PC-9 (cell line): ENCODE data around the gene GLI1. TPM values are rescaled to one million over a fixed set of nuclear protein-coding genes. Genes with fewer than 3 reads are reported as not detected.
"Not testable (repeated sequence)": the region's sequence is repeated elsewhere in the genome, so short reads cannot be mapped to it uniquely, and the experiment has no call there.

ENCODE experiments used
- Bru-seq: library from RNA; stranded (reverse); fragments of 400-500 nt; gene quantifications from one replicate; lab custom pipeline; 2021; lab: Mats Ljungman, UMichigan
- BruChase-seq, 2 experiments: library from RNA; stranded (reverse); fragments of 400-500 nt; gene quantifications; one replicate each; lab custom pipeline; 2021; lab: Mats Ljungman, UMichigan
- BruUV-seq: library from RNA; stranded (reverse); fragments of 400-500 nt; replicated peaks from 2 replicates; lab custom pipeline; 2021; lab: Mats Ljungman, UMichigan
- CTCF ChIA-PET: fragments of 300-600 bp; sonication (Branson Sonifier 250); formaldehyde crosslinking; loops from one replicate; lab custom pipeline; 2022; ENCODE audit warnings: antibody characterized with exemption; lab: Charles Lee
- POLR2A ChIA-PET: fragments of 300-600 bp; sonication (Branson Sonifier 250); formaldehyde crosslinking; loops from one replicate; lab custom pipeline; 2022; ENCODE audit warnings: antibody characterized with exemption; ENCODE audit not compliant: unreplicated experiment; lab: Charles Lee
- DNase-seq, 2 experiments: peaks; one replicate each; pipeline versions ENCODE4 v3.0.0 to v3.0.0-alpha.2; 2015 to 2022; ENCODE audit warnings: mixed read lengths in 1 of 2
- H2AFZ ChIP-seq: fragments of 200-600 bp; sonication (generic); 2 replicates; pipeline ENCODE4 v1.8.1; 2017; ENCODE audit warnings: antibody characterized with exemption
- H3F3A ChIP-seq: fragments of 200-600 bp; sonication (generic); 2 replicates; pipeline ENCODE4 v1.8.1; 2017; ENCODE audit warnings: antibody characterized with exemption, mild to moderate bottlenecking, low read depth; ENCODE audit not compliant: insufficient read depth
- H3K27ac ChIP-seq: fragments of 200-600 bp; sonication (generic); 2 replicates; pipeline ENCODE4 v1.6.1; 2016; ENCODE audit warnings: mixed run types
- H3K27me3 ChIP-seq: fragments of 200-600 bp; sonication (generic); 2 replicates; pipeline ENCODE4 v1.6.1; 2016; ENCODE audit warnings: low read depth, mixed run types; ENCODE audit not compliant: insufficient read depth
- H3K36me3 ChIP-seq: fragments of 200-600 bp; sonication (generic); 2 replicates; pipeline ENCODE4 v1.6.1; 2016; ENCODE audit warnings: low read depth, mixed run types
- H3K4me1 ChIP-seq: fragments of 200-600 bp; sonication (generic); replicated peaks from 2 replicates; pipeline ENCODE4 v1.6.1; 2016; ENCODE audit warnings: mixed run types; ENCODE audit not compliant: insufficient read depth
- H3K4me2 ChIP-seq: fragments of 200-600 bp; sonication (generic); 2 replicates; pipeline ENCODE4 v1.6.1; 2017; ENCODE audit warnings: mixed run types
- H3K4me3 ChIP-seq: fragments of 200-600 bp; sonication (generic); 2 replicates; pipeline ENCODE4 v1.6.1; 2016; ENCODE audit warnings: mixed run types
- H3K79me2 ChIP-seq: fragments of 200-600 bp; sonication (generic); 2 replicates; pipeline ENCODE4 v1.6.1; 2017; ENCODE audit warnings: low read depth, mixed run types
- H3K9me2 ChIP-seq: fragments of 200-600 bp; sonication (generic); 2 replicates; pipeline ENCODE4 v1.8.1; 2017; ENCODE audit warnings: mild to moderate bottlenecking; ENCODE audit not compliant: insufficient read depth
- H3K9me3 ChIP-seq: fragments of 200-600 bp; sonication (generic); 2 replicates; pipeline ENCODE4 v1.8.1; 2016; ENCODE audit warnings: low read depth; ENCODE audit not compliant: insufficient read depth
- H4K20me1 ChIP-seq: fragments of 200-600 bp; sonication (generic); 2 replicates; pipeline ENCODE4 v1.8.1; 2017; ENCODE audit not compliant: insufficient read depth
- CTCF ChIP-seq: fragments of 200-600 bp; sonication (generic); conservative IDR thresholded peaks from 2 replicates; pipeline ENCODE4 v1.6.1; 2017; ENCODE audit warnings: mixed run types, antibody characterized with exemption, mild to moderate bottlenecking, moderate library complexity
- EZH2 ChIP-seq: fragments of 200-600 bp; sonication (generic); IDR thresholded peaks from 2 replicates; pipeline ENCODE4 v1.8.0; 2017; ENCODE audit warnings: antibody characterized with exemption, low read depth
- intact Hi-C: fragments of 100-400 bp; cut with micrococcal nuclease; formaldehyde crosslinking; loops from one replicate; pipeline ENCODE4 v1.10.0; 2022; ENCODE audit not compliant: unreplicated experiment
- long read RNA-seq: library from polyadenylated mRNA; stranded (forward); transcript quantifications from one replicate; pipeline ENCODE4 v2.0.0, GENCODE V29; 2022
- total RNA-seq: library from RNA; stranded (reverse); gene quantifications from 2 replicates; pipeline ENCODE4 v1.2.3, GENCODE V29; 2021

GLI1 gene
- total RNA-seq (not detected in 2 replicates), Bru-seq, nascent RNA (percentile 11 among the genes with signal in this experiment), BruChase-seq, experiment 1, labeled RNA remaining after a 2-hour chase (percentile 9 among the genes with signal in this experiment), BruChase-seq, experiment 2, labeled RNA remaining after a 6-hour chase (percentile 10 among the genes with signal in this experiment)
- long read RNA-seq, result 0 reads

- no peaks in the 10 kb centered on the region for H3K79me2 ChIP-seq
- TF ChIP-seq CTCF (no peak), EZH2 (no peak)
- peak within 1 kb of the TSS; percentile 70 for H3K27ac ChIP-seq
- ChIA-PET CTCF (interaction anchor here (1.2 kb wide), 1 partner anchor 280 kb away, joined by 3 read pairs; no protein-coding TSS in a partner anchor), POLR2A (interaction anchor here (0.6 kb wide), 1 partner anchor 26 kb away, joined by 4 read pairs; no protein-coding TSS in a partner anchor)
- no TSS peak for BruUV-seq
- peaks cover 45% of the 10 kb centered on the region for H3K4me1 ChIP-seq
- H2AFZ ChIP-seq, result peak within 1 kb of the TSS; percentile 89
- no peaks in the 10 kb centered on the region for H3K9me2 ChIP-seq
- H3K36me3 ChIP-seq, result no peaks in the 10 kb centered on the region
- intact Hi-C loops, result loop anchor here (5.0 to 10.0 kb wide), 2 partner anchors 172 to 445 kb away; partner anchors contain the start of gene B4GALNT1
- peaks cover 37% of the 10 kb centered on the region for H3K27me3 ChIP-seq
- H4K20me1 ChIP-seq, result no peaks in the 10 kb centered on the region
- H3F3A ChIP-seq, result no peaks in the 10 kb centered on the region
- H3K9me3 ChIP-seq, result no peaks in the 10 kb centered on the region
- peak within 1 kb of the TSS; percentile 99 for H3K4me2 ChIP-seq
- H3K4me3 ChIP-seq, result peak within 1 kb of the TSS; percentile 73
- DNase-seq, result no peak
These were observed at the start of gene GLI1 for GRCh38 chr12:57459750-57460467. TSS of gene GLI1 (plus strand) at chr12:57459785. CDS start at chr12:57463692, 3,907 bp downstream.

- Histone ChIP-seq H3K4me2 (no peak overlapping the region), H3K4me1 (no peaks in the 10 kb centered on the region), H4K20me1 (no peaks in the 10 kb centered on the region; the same call in 1 of the 2 replicates), H3F3A (no peaks in the 10 kb centered on the region), H3K9me2 (no peaks in the 10 kb centered on the region), H3K9me3 (no peaks in the 10 kb centered on the region), H3K27ac (no peak overlapping the region), H2AFZ (no peak overlapping the region), H3K27me3 (no peaks in the 10 kb centered on the region), H3K4me3 (no peak overlapping the region), H3K36me3 (no peaks in the 10 kb centered on the region), H3K79me2 (peaks cover 3% of the 10 kb centered on the region; the same call in 1 of the 2 replicates)
- intact Hi-C loops, result no loop called here
- CTCF ChIA-PET, result no interaction called here
- POLR2A ChIA-PET, result no interaction called here
- TF ChIP-seq EZH2, result no peak
- no peak for TF ChIP-seq CTCF
- DNase-seq, result no peak
- no TSS peak for BruUV-seq
These were observed 49.1 kb upstream of the GLI1 start for GRCh38 chr12:57410534-57410933.

- H3K79me2 ChIP-seq, H3F3A ChIP-seq, H3K27ac ChIP-seq, BruUV-seq, DNase-seq, H3K9me2 ChIP-seq, H3K4me3 ChIP-seq, H3K4me2 ChIP-seq, POLR2A ChIA-PET, H2AFZ ChIP-seq, intact Hi-C loops, H3K9me3 ChIP-seq, H3K27me3 ChIP-seq, H3K36me3 ChIP-seq, H4K20me1 ChIP-seq, H3K4me1 ChIP-seq, CTCF ChIA-PET: not testable (repeated sequence)
These were observed 45.4 kb upstream of the GLI1 start for GRCh38 chr12:57414160-57414559.
